Endothelial cell of umbilical vein (primary cell): ENCODE results near the gene ACCSL. TPM values are rescaled to one million over a fixed set of nuclear protein-coding genes. Genes with fewer than 3 reads are reported as not detected.

Source experiments
- BruUV-seq: library from RNA; stranded (reverse); fragments of 400-500 nt; replicated peaks from 2 replicates; lab custom pipeline; 2021; lab: Mats Ljungman, UMichigan
- CTCF ChIA-PET: fragments of 300-600, 350-600 bp; sonication (Branson Sonifier 250); formaldehyde crosslinking; loops from one replicate; lab custom pipeline; 2021; ENCODE audit warnings: antibody characterized with exemption, inconsistent platforms; lab: Charles Lee
- POLR2A ChIA-PET: fragments of 300-600, 350-600 bp; sonication (Branson Sonifier 250); formaldehyde crosslinking; loops from one replicate; lab custom pipeline; 2021; ENCODE audit warnings: antibody characterized with exemption, inconsistent platforms; lab: Charles Lee
- DNase-seq: peaks from one replicate; pipeline ENCODE4 v3.0.0-alpha.2; 2011; ENCODE audit warnings: low read depth, low spot score
- FAIRE-seq: peaks from 2 replicates; lab custom pipeline; 2011; peaks lifted over from hg19 to GRCh38; lab: Jason Lieb, UNC
- H2AFZ ChIP-seq: 2 replicates; pipeline ENCODE4 v1.6.0; 2012; ENCODE audit warnings: low read depth, low read length, control low read depth, inconsistent platforms
- H3K27ac ChIP-seq: 2 replicates; pipeline ENCODE4 v1.5.1; 2011; ENCODE audit warnings: low read depth, mild to moderate bottlenecking, control low read depth, low read length, moderate library complexity; ENCODE audit not compliant: insufficient read depth
- H3K27me3 ChIP-seq, 2 experiments: 2 replicates each; pipeline versions ENCODE4 v1.6.0 to v1.6.1; 2011; ENCODE audit warnings: low read length in 2 of 2, mixed read lengths in 1 of 2; ENCODE audit not compliant: control insufficient read depth in 2 of 2, insufficient read depth in 2 of 2
- H3K36me3 ChIP-seq, 2 experiments: 2 replicates in 1 of 2; 3 replicates in 1 of 2; pipeline ENCODE4 v1.5.1; 2011; ENCODE audit warnings: low read length in 2 of 2, mild to moderate bottlenecking in 1 of 2, moderate library complexity in 1 of 2; ENCODE audit not compliant: control insufficient read depth in 2 of 2, insufficient read depth in 2 of 2; ENCODE audit errors: extremely low read depth in 1 of 2
- H3K4me1 ChIP-seq: 3 replicates; pipeline ENCODE4 v1.5.1; 2011; ENCODE audit warnings: mild to moderate bottlenecking, low read length; ENCODE audit not compliant: control insufficient read depth, insufficient read depth; ENCODE audit errors: extremely low read depth
- H3K4me2 ChIP-seq: 2 replicates; pipeline ENCODE4 v1.6.1; 2011; ENCODE audit warnings: low read length, control low read depth, mixed read lengths; ENCODE audit not compliant: insufficient read depth
- H3K4me3 ChIP-seq, 3 experiments: fragments of 200-600 bp in 1 of 3; sonication (generic), shearing (Covaris generic) in 1 of 3; replicated peaks in 1 of 3; 2 replicates each; pipeline ENCODE4 v1.5.1; 2011 to 2016; ENCODE audit warnings: control low read depth in 3 of 3, low read length in 3 of 3, mild to moderate bottlenecking in 2 of 3, inconsistent platforms in 1 of 3, low read depth in 1 of 3, moderate library complexity in 1 of 3; ENCODE audit not compliant: insufficient read depth in 1 of 3
- H3K79me2 ChIP-seq: 2 replicates; pipeline ENCODE4 v1.6.0; 2012; ENCODE audit warnings: low read length, inconsistent platforms; ENCODE audit not compliant: control insufficient read depth, insufficient read depth
- H3K9ac ChIP-seq: replicated peaks from 2 replicates; pipeline ENCODE3; 2011; ENCODE audit warnings: low read length, control low read depth; ENCODE audit not compliant: insufficient read depth; ENCODE audit errors: extremely low read depth
- H3K9me1 ChIP-seq: replicated peaks from 3 replicates; pipeline ENCODE4 v1.6.0; 2011; ENCODE audit warnings: mild to moderate bottlenecking, low read length; ENCODE audit not compliant: control insufficient read depth, insufficient read depth; ENCODE audit errors: extremely low read depth
- H3K9me3 ChIP-seq: replicated peaks from 2 replicates; pipeline ENCODE4 v1.5.1; 2012; ENCODE audit warnings: low read length, inconsistent platforms; ENCODE audit not compliant: control insufficient read depth, insufficient read depth
- H4K20me1 ChIP-seq: replicated peaks from 2 replicates; pipeline ENCODE3; 2011; ENCODE audit warnings: mild to moderate bottlenecking, low read length; ENCODE audit not compliant: control insufficient read depth, insufficient read depth; ENCODE audit errors: extremely low read depth
- CTCF ChIP-seq, 2 donors: IDR thresholded peaks; 1 replicate in 1 of 2; 2 replicates in 1 of 2; pipeline ENCODE4 v1.5.1; 2011; ENCODE audit warnings: low read length in 2 of 2, mild to moderate bottlenecking in 2 of 2, moderate library complexity in 2 of 2, control low read depth in 1 of 2, inconsistent platforms in 1 of 2, low read depth in 1 of 2; ENCODE audit not compliant: insufficient read depth in 1 of 2; ENCODE audit errors: extremely low read depth in 1 of 2
- EZH2 ChIP-seq: IDR thresholded peaks from 2 replicates; pipeline ENCODE4 v1.6.1; 2012; ENCODE audit warnings: borderline replicate concordance, low read depth, mild to moderate bottlenecking, moderate library complexity, low read length, inconsistent platforms; ENCODE audit not compliant: severe bottlenecking
- FOS ChIP-seq: IDR thresholded peaks from 2 replicates; pipeline ENCODE4 v1.6.1; 2011; ENCODE audit warnings: mild to moderate bottlenecking, low read length, moderate library complexity, borderline replicate concordance; ENCODE audit not compliant: insufficient read depth
- GATA2 ChIP-seq: IDR thresholded peaks from 2 replicates; pipeline ENCODE4 v1.7.0; 2011; ENCODE audit warnings: low read depth, mild to moderate bottlenecking, moderate library complexity, mixed read lengths, low read length; ENCODE audit not compliant: insufficient read length, insufficient read depth
- JUN ChIP-seq: IDR thresholded peaks from 2 replicates; pipeline ENCODE4 v1.6.1; 2011; ENCODE audit warnings: borderline replicate concordance, low read depth; ENCODE audit not compliant: insufficient read length, insufficient read depth
- MYC ChIP-seq: IDR thresholded peaks from one replicate; pipeline ENCODE4 v1.6.1; 2011; ENCODE audit warnings: mild to moderate bottlenecking, low read depth, low read length
- POLR2A ChIP-seq: IDR thresholded peaks from 2 replicates; pipeline ENCODE4 v1.6.1; 2012; ENCODE audit warnings: low read depth, mild to moderate bottlenecking, control low read depth, low read length
- POLR2AphosphoS5 ChIP-seq: IDR thresholded peaks from 2 replicates; pipeline ENCODE4 v1.6.1; 2012; ENCODE audit warnings: low read depth, mild to moderate bottlenecking, control low read depth, low read length, moderate library complexity; ENCODE audit not compliant: insufficient read depth
- dilution Hi-C: fragments of 300-500 bp; cut with MboI; formaldehyde crosslinking; loops from one replicate; pipeline ENCODE4 v1.15.0; 2019; ENCODE audit warnings: low sequenced_read_pairs; ENCODE audit not compliant: extremely low pct_ligation_motif_present
- intact Hi-C: fragments of 100-400 bp; cut with micrococcal nuclease; formaldehyde crosslinking; loops from one replicate; pipeline ENCODE4 v1.10.0; 2022
- polyA plus RNA-seq, 4 experiments: library from polyadenylated mRNA; depleted of rRNA in 3 of 4; stranded (reverse) in 3 of 4; unstranded in 1 of 4; fragments of >200 nt; gene quantifications; 2 replicates each; pipeline versions ENCODE4 v1.2.1 to v1.2.3, GENCODE V29; 2011 to 2012; ENCODE audit warnings: missing spikeins in 1 of 4
- total RNA-seq: library from RNA; stranded (reverse); gene quantifications from 2 replicates; pipeline ENCODE4 v1.2.3, GENCODE V29; 2021
- TF ChIP-seq, protein P1 (sequence below): IDR thresholded peaks from 2 replicates; pipeline ENCODE4 v1.6.1; 2011; ENCODE audit not compliant: insufficient read depth, insufficient read length

Gene ACCSL
- total and polyA plus RNA-seq, 2 donors (not counting 3 experiments of a cell fraction or from before 2014, with no cell fraction given) = not detected

DNA sequence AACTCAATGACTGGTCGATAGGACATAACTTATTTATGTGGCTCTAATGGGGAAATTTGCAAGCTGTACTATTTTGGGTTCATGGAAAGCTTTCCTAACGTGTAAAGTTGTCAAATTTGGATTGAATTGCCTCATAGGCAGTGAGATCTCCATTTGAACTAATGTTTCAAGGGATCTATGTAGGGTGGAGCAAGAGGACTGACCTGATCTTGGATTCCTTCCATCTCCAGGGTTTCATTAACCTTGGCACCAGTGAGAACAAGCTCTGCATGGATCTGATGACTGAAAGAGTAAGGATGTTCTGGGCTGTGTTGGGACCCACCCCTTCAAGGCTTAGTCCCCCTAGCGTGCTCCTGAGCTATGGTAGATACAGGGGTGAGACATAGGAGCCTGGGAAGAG is 2.1 kb downstream of the ACCSL start:
- Histone ChIP-seq H3K27me3 (peaks cover 3 to 10% of the 10 kb centered on the region in 2 experiments), H2AFZ (no peak overlapping the region), H3K36me3 (no peaks in the 10 kb centered on the region), H3K4me2 (no peak overlapping the region), H3K9me3 (no peaks in the 10 kb centered on the region), H3K79me2 (no peaks in the 10 kb centered on the region), H4K20me1 (no peaks in the 10 kb centered on the region), H3K4me3 (no peak overlapping the region), H3K4me1 (no peaks in the 10 kb centered on the region), H3K9me1 (no peaks in the 10 kb centered on the region), H3K9ac (no peak overlapping the region), H3K27ac (no peak overlapping the region)
- BruUV-seq = no TSS peak
- intact Hi-C loops (no loop called here), dilution Hi-C loops (no loop called here)
- no peak for FAIRE-seq
- CTCF ChIA-PET = interaction anchor here (0.7 kb wide), 1 partner anchor 8 kb away, joined by 3 read pairs; no protein-coding TSS in a partner anchor
- no peak for DNase-seq
- TF ChIP-seq, protein P1, sequence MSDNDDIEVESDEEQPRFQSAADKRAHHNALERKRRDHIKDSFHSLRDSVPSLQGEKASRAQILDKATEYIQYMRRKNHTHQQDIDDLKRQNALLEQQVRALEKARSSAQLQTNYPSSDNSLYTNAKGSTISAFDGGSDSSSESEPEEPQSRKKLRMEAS = no peak
- no peak for TF ChIP-seq FOS
- no peak for TF ChIP-seq POLR2A
- no peak for TF ChIP-seq POLR2AphosphoS5
- no peak for TF ChIP-seq MYC
- TF ChIP-seq CTCF (IDR thresholded peaks at IDR 0.05; ENCODE audit: extremely low read depth in 1 of 2, insufficient read depth in 1 of 2, low read depth in 1 of 2, low read length in 2 of 2) = no peak
- TF ChIP-seq EZH2 = no peak
- no peak for TF ChIP-seq JUN
- no peak for TF ChIP-seq GATA2
- POLR2A ChIA-PET = no interaction called here
